Gastrocnemius medialis (tissue), 4 donors: ENCODE data around the gene CAMTA1.

Source experiments
- CTCF ChIP-seq, 5 experiments: fragments of 450-650 bp in 3 of 5; fragments of 200-600 bp in 2 of 5; sonication (generic) in 2 of 5; IDR thresholded peaks in 4 of 5; conservative IDR thresholded peaks in 1 of 5; 1 replicate in 4 of 5; 2 replicates in 1 of 5; pipeline ENCODE4 v1.5.1; 2016 to 2019; ENCODE audit warnings: antibody characterized with exemption in 5 of 5, mild to moderate bottlenecking in 3 of 5, moderate library complexity in 3 of 5
- POLR2A ChIP-seq, 2 donors: fragments of 450-650 bp; IDR thresholded peaks; one replicate each; pipeline ENCODE4 v1.6.1; 2017; ENCODE audit warnings: antibody characterized with exemption in 2 of 2, mild to moderate bottlenecking in 2 of 2, moderate library complexity in 2 of 2

GRCh38 chr1:7252411-7253117, 467.3 kb downstream of the CAMTA1 start:
- no peak for TF ChIP-seq POLR2A (IDR thresholded peaks at IDR 0.05)
- no peak for TF ChIP-seq CTCF (IDR thresholded peaks at IDR 0.05 in 4 of 5, conservative IDR thresholded peaks at IDR 0.05 in 1 of 5)
